Transverse colon (tissue), 4 donors: ENCODE measurements around the gene TC2N. TPM values are rescaled to one million over a fixed set of nuclear protein-coding genes. Genes with fewer than 3 reads are reported as not detected.

Experiments
- DNase-seq: peaks from one replicate; pipeline ENCODE4 v3.0.0-alpha.2; 2019
- H3K27ac ChIP-seq, 4 donors: fragments of 200-600 bp; sonication (generic); 2 replicates each; pipeline ENCODE4 v1.5.1; 2016 to 2018; ENCODE audit warnings: inconsistent platforms in 4 of 4
- H3K27me3 ChIP-seq: fragments of 200-600 bp; sonication (generic); 2 replicates; pipeline ENCODE4 v1.5.1; 2017; ENCODE audit warnings: inconsistent platforms
- H3K36me3 ChIP-seq, 4 donors: fragments of 200-600 bp; sonication (generic); 2 replicates each; pipeline ENCODE4 v1.5.1; 2017 to 2019; ENCODE audit warnings: inconsistent platforms in 4 of 4
- H3K4me1 ChIP-seq, 4 donors: fragments of 200-600 bp; sonication (generic); 2 replicates each; pipeline ENCODE4 v1.5.1; 2017 to 2020; ENCODE audit warnings: inconsistent platforms in 4 of 4
- H3K4me3 ChIP-seq, 4 donors: fragments of 200-600 bp; sonication (generic); 1 replicate in 1 of 4; 2 replicates in 3 of 4; pipeline versions ENCODE4 v1.5.1 to v1.6.1; 2017 to 2019; ENCODE audit warnings: inconsistent platforms in 4 of 4
- H3K9me3 ChIP-seq, 2 donors: fragments of 200-600 bp; sonication (generic); 2 replicates each; pipeline ENCODE4 v1.5.1; 2017 to 2019; ENCODE audit warnings: inconsistent platforms in 2 of 2
- EP300 ChIP-seq: sonication (generic); formaldehyde crosslinking; IDR thresholded peaks from one replicate; pipeline ENCODE4 v1.6.1; 2017; ENCODE audit warnings: antibody characterized with exemption, low read depth
- POLR2A ChIP-seq: fragments of 450-650 bp; IDR thresholded peaks from one replicate; pipeline ENCODE4 v1.6.1; 2016; ENCODE audit warnings: antibody characterized with exemption, mild to moderate bottlenecking, moderate library complexity
- POLR2AphosphoS5 ChIP-seq, 3 donors: sonication (generic); formaldehyde crosslinking; IDR thresholded peaks; one replicate each; pipeline ENCODE4 v1.6.1; 2016; ENCODE audit warnings: antibody characterized with exemption in 3 of 3
- WGBS, 2 donors: methylation state at CpG; one replicate each; pipeline ENCODE4 v1.1.5; 2018; ENCODE audit warnings: low coverage in 1 of 2; 5-methylcytosine and 5-hydroxymethylcytosine counted together
- in situ Hi-C, 4 donors: fragments of 200-750 bp; cut with MboI; loops; one replicate each; pipeline versions ENCODE4 v1.15.0 to v1.15.1; 2017; ENCODE audit warnings: low sequenced_read_pairs in 3 of 4, low pct_ligation_motif_present in 1 of 4, low pct_unique_long_range_greater_than_20kb in 1 of 4
- intact Hi-C: fragments of 100-400 bp; cut with DNase I; formaldehyde crosslinking; loops from one replicate; pipeline ENCODE4 v1.15.1; 2023; ENCODE audit warnings: low total_unique reads
- total RNA-seq, 4 donors: library from RNA; depleted of rRNA; stranded (reverse); fragments of >200 nt; gene quantifications; one replicate each; pipeline ENCODE4 v1.1.0, GENCODE V29; 2016
- TF ChIP-seq, protein P1 (sequence below), 5 experiments: fragments of 200-600 bp in 3 of 5; fragments of 450-650 bp in 2 of 5; sonication (generic) in 3 of 5; IDR thresholded peaks; 1 replicate in 2 of 5; 2 replicates in 3 of 5; pipeline ENCODE4 v1.5.1; 2016 to 2017; ENCODE audit warnings: antibody characterized with exemption in 5 of 5, inconsistent platforms in 3 of 5, mild to moderate bottlenecking in 2 of 5, moderate library complexity in 1 of 5

Gene TC2N
- total RNA-seq, 4 donors from 2014 or later: 36.0 to 85.4 (median 53.7) TPM

GRCh38 chr14:91902336-91902735 is 35.0 kb upstream of the TC2N start:
- H3K36me3 ChIP-seq: no peaks in the 10 kb centered on the region
- H3K9me3 ChIP-seq: no peaks in the 10 kb centered on the region
- in situ Hi-C loops: loop anchor here in 2 of 4 donors (5.0 to 25.0 kb wide), 2 partner anchors 240 to 250 kb away; no protein-coding TSS in a partner anchor
- H3K27ac ChIP-seq: peak overlapping the region in 2 of 4 donors; percentile 37 to 47
- TF ChIP-seq, protein P1, sequence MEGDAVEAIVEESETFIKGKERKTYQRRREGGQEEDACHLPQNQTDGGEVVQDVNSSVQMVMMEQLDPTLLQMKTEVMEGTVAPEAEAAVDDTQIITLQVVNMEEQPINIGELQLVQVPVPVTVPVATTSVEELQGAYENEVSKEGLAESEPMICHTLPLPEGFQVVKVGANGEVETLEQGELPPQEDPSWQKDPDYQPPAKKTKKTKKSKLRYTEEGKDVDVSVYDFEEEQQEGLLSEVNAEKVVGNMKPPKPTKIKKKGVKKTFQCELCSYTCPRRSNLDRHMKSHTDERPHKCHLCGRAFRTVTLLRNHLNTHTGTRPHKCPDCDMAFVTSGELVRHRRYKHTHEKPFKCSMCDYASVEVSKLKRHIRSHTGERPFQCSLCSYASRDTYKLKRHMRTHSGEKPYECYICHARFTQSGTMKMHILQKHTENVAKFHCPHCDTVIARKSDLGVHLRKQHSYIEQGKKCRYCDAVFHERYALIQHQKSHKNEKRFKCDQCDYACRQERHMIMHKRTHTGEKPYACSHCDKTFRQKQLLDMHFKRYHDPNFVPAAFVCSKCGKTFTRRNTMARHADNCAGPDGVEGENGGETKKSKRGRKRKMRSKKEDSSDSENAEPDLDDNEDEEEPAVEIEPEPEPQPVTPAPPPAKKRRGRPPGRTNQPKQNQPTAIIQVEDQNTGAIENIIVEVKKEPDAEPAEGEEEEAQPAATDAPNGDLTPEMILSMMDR (IDR thresholded peaks at IDR 0.05): no peak
- 78 to 85% methylated on average over 3 of the region's 3 CpGs for WGBS, 2 donors
- H3K27me3 ChIP-seq: no peaks in the 10 kb centered on the region
- H3K4me1 ChIP-seq: peaks cover 0 to 15% (median 6%) of the 10 kb centered on the region in 4 donors
- intact Hi-C loops: no loop called here
- no peak overlapping the region for H3K4me3 ChIP-seq
- no peak for DNase-seq

- H3K27me3 ChIP-seq: no peaks in the 10 kb centered on the region
- no peak overlapping the region for H3K4me3 ChIP-seq
- 68 to 69% methylated on average over 3 to 9 of the region's 9 CpGs for WGBS, 2 donors
- H3K36me3 ChIP-seq: no peaks in the 10 kb centered on the region
- in situ Hi-C loops: loop anchor here in 2 of 4 donors (5.0 to 25.0 kb wide), 2 partner anchors 239 to 249 kb away; no protein-coding TSS in a partner anchor
- H3K9me3 ChIP-seq: no peaks in the 10 kb centered on the region
- peak overlapping the region in 3 of 4 donors; percentile 37 to 61 (median 47) for H3K27ac ChIP-seq
- peaks cover 0 to 15% (median 8%) of the 10 kb centered on the region in 4 donors for H3K4me1 ChIP-seq
- no peak for DNase-seq
- intact Hi-C loops: no loop called here
- TF ChIP-seq POLR2AphosphoS5 (IDR thresholded peaks at IDR 0.05) (peak in 2 of 3 donors; percentile 60 to 69), POLR2A (no peak), EP300 (no peak)
- TF ChIP-seq, protein P1 (IDR thresholded peaks at IDR 0.05): no peak
Measured at GRCh38 chr14:91901449-91902226, 34.3 kb upstream of the TC2N start.

DNA sequence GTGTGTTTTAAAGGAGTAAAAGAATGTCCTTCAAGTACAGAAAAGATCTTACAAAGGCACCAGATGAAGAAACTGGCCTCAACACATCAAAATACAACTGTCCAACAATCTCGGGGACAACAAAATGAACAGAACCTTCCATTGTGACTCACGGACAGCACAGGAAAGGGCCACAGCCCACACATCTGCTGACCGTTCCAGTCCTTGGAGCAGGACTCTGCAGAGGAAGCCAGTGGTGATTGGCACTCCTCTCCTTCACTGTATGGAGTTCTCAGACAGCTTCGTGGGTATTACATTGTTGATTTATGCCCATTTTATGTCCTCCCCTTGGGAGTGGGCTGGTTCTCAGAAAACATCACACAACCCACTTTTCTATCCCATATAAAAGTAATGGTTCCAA is 32.5 kb upstream of the TC2N start:
- no peaks in the 10 kb centered on the region for H3K36me3 ChIP-seq
- H3K27ac ChIP-seq: peak overlapping the region in 1 of 4 donors; percentile 5
- in situ Hi-C loops (loop anchor here in 2 of 4 donors (5.0 to 25.0 kb wide), 2 partner anchors 238 to 248 kb away; no protein-coding TSS in a partner anchor), intact Hi-C loops (no loop called here)
- DNase-seq: no peak
- H3K27me3 ChIP-seq: no peaks in the 10 kb centered on the region
- no peak overlapping the region for H3K4me3 ChIP-seq
- no peak for TF ChIP-seq POLR2AphosphoS5 (IDR thresholded peaks at IDR 0.05)
- TF ChIP-seq, protein P1 (IDR thresholded peaks at IDR 0.05): no peak
- TF ChIP-seq EP300: no peak
- no peak for TF ChIP-seq POLR2A
- WGBS, 2 donors: 78 to 100% methylated on average over 1 to 4 of the region's 4 CpGs
- no peaks in the 10 kb centered on the region for H3K9me3 ChIP-seq
- H3K4me1 ChIP-seq: peaks cover 0 to 13% (median 5%) of the 10 kb centered on the region in 4 donors

DNA sequence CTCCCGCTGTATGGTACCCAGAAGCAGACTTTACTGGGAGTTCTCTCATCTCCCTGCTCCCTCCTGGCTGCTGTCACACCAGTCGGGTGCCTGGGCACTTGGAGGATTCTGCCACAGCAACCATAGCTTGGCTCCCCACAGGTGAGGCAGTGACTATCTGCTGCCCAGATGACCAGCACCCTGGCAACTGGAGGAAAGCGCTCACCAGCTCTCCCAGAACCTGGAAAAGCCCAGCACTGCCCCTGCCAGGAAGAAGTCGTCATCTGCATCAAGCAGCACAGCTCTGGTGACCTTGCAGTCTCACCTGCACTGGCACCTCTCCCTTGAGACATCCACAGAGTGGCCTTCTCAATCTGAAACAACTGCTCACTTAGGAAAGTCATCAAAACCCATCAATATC is 31.9 kb upstream of the TC2N start:
- Histone ChIP-seq H3K27me3 (no peaks in the 10 kb centered on the region), H3K27ac (peak overlapping the region in 2 of 4 donors; percentile 5), H3K4me3 (no peak overlapping the region), H3K4me1 (peaks cover 0 to 13% (median 5%) of the 10 kb centered on the region in 4 donors), H3K9me3 (no peaks in the 10 kb centered on the region), H3K36me3 (no peaks in the 10 kb centered on the region)
- intact Hi-C loops: no loop called here
- 84 to 100% methylated on average over 1 to 4 of the region's 4 CpGs for WGBS, 2 donors
- in situ Hi-C loops: no loop called here
- DNase-seq: no peak
- TF ChIP-seq POLR2AphosphoS5 (IDR thresholded peaks at IDR 0.05): no peak
- TF ChIP-seq, protein P1 (IDR thresholded peaks at IDR 0.05): no peak
- no peak for TF ChIP-seq POLR2A
- TF ChIP-seq EP300: no peak
